Measurements from ENCODE around the gene INTS1. TPM values are rescaled to one million over a fixed set of nuclear protein-coding genes. Genes with fewer than 3 reads are reported as not detected.

The INTS1 gene
- total RNA-seq, 1 donor, result 66.2 TPM

DNA sequence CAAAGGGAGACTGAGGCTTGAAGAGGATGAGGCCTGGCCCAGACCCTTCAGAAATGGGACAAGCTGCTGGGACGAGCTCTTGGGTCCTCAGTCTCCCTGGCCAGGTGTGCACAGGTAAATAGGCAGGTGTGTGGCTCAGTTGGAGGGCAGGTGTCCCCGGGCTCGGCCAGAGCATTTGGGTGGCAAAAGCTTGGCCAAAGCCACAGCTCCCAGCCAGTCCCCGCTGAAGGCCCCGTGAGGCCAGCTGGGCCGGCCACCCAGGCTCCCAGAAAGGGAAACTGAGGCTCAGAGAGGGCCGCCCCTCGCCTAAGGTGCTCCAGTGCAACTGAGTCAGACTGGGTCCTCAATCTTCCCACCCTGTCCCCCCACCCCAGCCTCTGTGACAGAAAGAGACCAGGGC is 82.2 kb downstream of the INTS1 start:
- H3K4me3 ChIP-seq (ENCODE audit: insufficient read depth, low read length), result no peak overlapping the region
- H3K9me3 ChIP-seq (ENCODE audit: low read depth, low read length), result no peaks in the 10 kb centered on the region
- no peaks in the 10 kb centered on the region for H3K36me3 ChIP-seq (ENCODE audit: insufficient read depth, low read length)
- H3K4me2 ChIP-seq (ENCODE audit: insufficient read depth, low read length), result no peak overlapping the region
- H3K27ac ChIP-seq (ENCODE audit: low read depth, low read length), result no peak overlapping the region
- TF ChIP-seq, protein P1, sequence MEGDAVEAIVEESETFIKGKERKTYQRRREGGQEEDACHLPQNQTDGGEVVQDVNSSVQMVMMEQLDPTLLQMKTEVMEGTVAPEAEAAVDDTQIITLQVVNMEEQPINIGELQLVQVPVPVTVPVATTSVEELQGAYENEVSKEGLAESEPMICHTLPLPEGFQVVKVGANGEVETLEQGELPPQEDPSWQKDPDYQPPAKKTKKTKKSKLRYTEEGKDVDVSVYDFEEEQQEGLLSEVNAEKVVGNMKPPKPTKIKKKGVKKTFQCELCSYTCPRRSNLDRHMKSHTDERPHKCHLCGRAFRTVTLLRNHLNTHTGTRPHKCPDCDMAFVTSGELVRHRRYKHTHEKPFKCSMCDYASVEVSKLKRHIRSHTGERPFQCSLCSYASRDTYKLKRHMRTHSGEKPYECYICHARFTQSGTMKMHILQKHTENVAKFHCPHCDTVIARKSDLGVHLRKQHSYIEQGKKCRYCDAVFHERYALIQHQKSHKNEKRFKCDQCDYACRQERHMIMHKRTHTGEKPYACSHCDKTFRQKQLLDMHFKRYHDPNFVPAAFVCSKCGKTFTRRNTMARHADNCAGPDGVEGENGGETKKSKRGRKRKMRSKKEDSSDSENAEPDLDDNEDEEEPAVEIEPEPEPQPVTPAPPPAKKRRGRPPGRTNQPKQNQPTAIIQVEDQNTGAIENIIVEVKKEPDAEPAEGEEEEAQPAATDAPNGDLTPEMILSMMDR (IDR thresholded peaks at IDR 0.05; ENCODE audit: extremely low read depth, low read depth, low read length), result no peak
- no peaks in the 10 kb centered on the region for H3K79me2 ChIP-seq (ENCODE audit: insufficient read depth, low read length)
- peaks cover 10% of the 10 kb centered on the region for H3K4me1 ChIP-seq (ENCODE audit: insufficient read depth, low read length)
- DNase-seq (ENCODE audit: insufficient read length, low spot score, missing footprints), result no peak
- no peaks in the 10 kb centered on the region for H4K20me1 ChIP-seq (ENCODE audit: insufficient read depth, low read length)
- no peak overlapping the region for H2AFZ ChIP-seq (ENCODE audit: low read length)
- H3K27me3 ChIP-seq (ENCODE audit: insufficient read depth, low read length), result peaks cover 19% of the 10 kb centered on the region

- H3K4me2 ChIP-seq (ENCODE audit: insufficient read depth, low read length), result no peak overlapping the region
- peaks cover 19% of the 10 kb centered on the region for H3K27me3 ChIP-seq (ENCODE audit: insufficient read depth, low read length)
- H3K4me3 ChIP-seq (ENCODE audit: insufficient read depth, low read length), result no peak overlapping the region
- H3K79me2 ChIP-seq (ENCODE audit: insufficient read depth, low read length), result no peaks in the 10 kb centered on the region
- no peak overlapping the region for H3K27ac ChIP-seq (ENCODE audit: low read depth, low read length)
- no peaks in the 10 kb centered on the region for H3K9me3 ChIP-seq (ENCODE audit: low read depth, low read length)
- no peaks in the 10 kb centered on the region for H3K36me3 ChIP-seq (ENCODE audit: insufficient read depth, low read length)
- no peaks in the 10 kb centered on the region for H4K20me1 ChIP-seq (ENCODE audit: insufficient read depth, low read length)
- H3K4me1 ChIP-seq (ENCODE audit: insufficient read depth, low read length), result peaks cover 10% of the 10 kb centered on the region
- DNase-seq (ENCODE audit: insufficient read length, low spot score, missing footprints), result no peak
- TF ChIP-seq, protein P1 (IDR thresholded peaks at IDR 0.05; ENCODE audit: extremely low read depth, low read depth, low read length), result no peak
- H2AFZ ChIP-seq (ENCODE audit: low read length), result no peak overlapping the region
These were observed 83.0 kb downstream of the INTS1 start for GRCh38 chr7:1421020-1421790.

Other genes starting within 250 kb of the INTS1 start
- 30.4 and 36.5 TPM in 2 replicates for gene MICALL2, start 44.9 kb downstream of the INTS1 start, total RNA-seq
- 19.7 and 21.7 TPM in 2 replicates for gene MAFK, start 26.3 kb upstream of the INTS1 start, total RNA-seq
- under 0.01 TPM in 2 replicates for gene TMEM184A, start 51.8 kb upstream of the INTS1 start, total RNA-seq
- 32.1 and 38.7 TPM in 2 replicates for gene PSMG3, start 65.6 kb upstream of the INTS1 start, total RNA-seq
- gene ELFN1, start 165.9 kb upstream of the INTS1 start, total RNA-seq, result 12.7 and 14.1 TPM in 2 replicates